Measurements from ENCODE around the gene POU2F2.

DNA sequence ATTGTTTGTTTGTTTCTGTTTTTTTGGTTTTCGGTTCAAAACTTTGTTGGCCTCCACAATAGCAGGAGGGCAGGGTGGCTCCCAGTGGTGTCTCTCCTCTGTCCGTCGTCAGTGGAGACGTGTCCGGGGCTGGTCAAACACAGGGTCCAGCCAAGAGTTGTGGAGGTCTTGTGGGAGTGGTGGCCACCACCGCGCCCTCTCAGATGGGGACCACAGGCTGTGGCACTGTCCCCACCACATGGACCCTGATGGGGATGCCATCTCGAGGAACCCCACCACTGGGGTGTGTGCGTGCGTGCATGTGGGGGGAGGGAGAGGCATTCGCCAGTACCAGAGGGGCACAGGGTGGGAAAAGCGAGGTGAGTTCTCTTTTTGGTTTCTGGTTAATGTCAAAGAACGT is 42.5 kb downstream of the POU2F2 start:
- TF ChIP-seq POLR2A (IDR thresholded peaks at IDR 0.05) (no peak), POLR2AphosphoS5 (IDR thresholded peaks at IDR 0.05) (peak; percentile 15 to 68 (median 33))
- TF ChIP-seq, protein P1, sequence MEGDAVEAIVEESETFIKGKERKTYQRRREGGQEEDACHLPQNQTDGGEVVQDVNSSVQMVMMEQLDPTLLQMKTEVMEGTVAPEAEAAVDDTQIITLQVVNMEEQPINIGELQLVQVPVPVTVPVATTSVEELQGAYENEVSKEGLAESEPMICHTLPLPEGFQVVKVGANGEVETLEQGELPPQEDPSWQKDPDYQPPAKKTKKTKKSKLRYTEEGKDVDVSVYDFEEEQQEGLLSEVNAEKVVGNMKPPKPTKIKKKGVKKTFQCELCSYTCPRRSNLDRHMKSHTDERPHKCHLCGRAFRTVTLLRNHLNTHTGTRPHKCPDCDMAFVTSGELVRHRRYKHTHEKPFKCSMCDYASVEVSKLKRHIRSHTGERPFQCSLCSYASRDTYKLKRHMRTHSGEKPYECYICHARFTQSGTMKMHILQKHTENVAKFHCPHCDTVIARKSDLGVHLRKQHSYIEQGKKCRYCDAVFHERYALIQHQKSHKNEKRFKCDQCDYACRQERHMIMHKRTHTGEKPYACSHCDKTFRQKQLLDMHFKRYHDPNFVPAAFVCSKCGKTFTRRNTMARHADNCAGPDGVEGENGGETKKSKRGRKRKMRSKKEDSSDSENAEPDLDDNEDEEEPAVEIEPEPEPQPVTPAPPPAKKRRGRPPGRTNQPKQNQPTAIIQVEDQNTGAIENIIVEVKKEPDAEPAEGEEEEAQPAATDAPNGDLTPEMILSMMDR (IDR thresholded peaks at IDR 0.05 in 8 of 11, conservative IDR thresholded peaks at IDR 0.05 in 3 of 11), result no peak
